Measurements from ENCODE around the gene MARCHF3. TPM values are rescaled to one million over a fixed set of nuclear protein-coding genes. Genes with fewer than 3 reads are reported as not detected.

MARCHF3 gene
- total RNA-seq, 1 experiment from 2014 or later = 0.61 TPM

DNA sequence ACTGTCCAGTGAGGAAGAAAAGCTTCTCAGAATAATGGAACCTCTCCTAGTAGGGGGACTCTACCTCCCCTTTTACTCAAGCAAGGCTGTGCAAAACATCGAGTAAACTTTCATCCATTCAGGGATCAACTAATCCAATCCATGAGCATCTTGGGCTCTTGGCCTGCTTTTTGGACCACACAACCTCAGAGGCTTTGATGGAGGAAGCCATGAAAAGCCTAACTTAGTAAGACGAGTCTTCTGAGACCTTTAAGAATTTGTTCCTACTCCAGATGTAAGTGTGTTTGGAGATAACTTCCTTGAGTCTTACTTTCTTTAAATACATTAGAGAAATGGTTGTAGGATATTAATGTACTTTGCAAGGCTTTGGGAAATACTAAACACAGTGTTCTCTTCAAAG, 49.1 kb downstream of the MARCHF3 start:
- ChIA-PET CTCF (no interaction called here), POLR2A (no interaction called here)
- no peak overlapping the region for H3K27ac Mint-ChIP-seq (ENCODE audit: unreplicated experiment)
- no peaks in the 10 kb centered on the region for H3K36me3 ChIP-seq (ENCODE audit: control insufficient read depth, insufficient read depth, low read length)
- no peaks in the 10 kb centered on the region for H3K4me1 ChIP-seq
- no peak overlapping the region for H3K4me3 Mint-ChIP-seq (ENCODE audit: unreplicated experiment)
- no peaks in the 10 kb centered on the region for H3K9me3 Mint-ChIP-seq (ENCODE audit: unreplicated experiment)
- intact Hi-C loops (cut with micrococcal nuclease; ENCODE audit: unreplicated experiment) = no loop called here
- H3K9me3 ChIP-seq = no peaks in the 10 kb centered on the region
- H3K4me1 Mint-ChIP-seq (ENCODE audit: low read depth, unreplicated experiment) = no peaks in the 10 kb centered on the region
- BruUV-seq (replicated peaks) = no TSS peak
- TF ChIP-seq, protein P1, sequence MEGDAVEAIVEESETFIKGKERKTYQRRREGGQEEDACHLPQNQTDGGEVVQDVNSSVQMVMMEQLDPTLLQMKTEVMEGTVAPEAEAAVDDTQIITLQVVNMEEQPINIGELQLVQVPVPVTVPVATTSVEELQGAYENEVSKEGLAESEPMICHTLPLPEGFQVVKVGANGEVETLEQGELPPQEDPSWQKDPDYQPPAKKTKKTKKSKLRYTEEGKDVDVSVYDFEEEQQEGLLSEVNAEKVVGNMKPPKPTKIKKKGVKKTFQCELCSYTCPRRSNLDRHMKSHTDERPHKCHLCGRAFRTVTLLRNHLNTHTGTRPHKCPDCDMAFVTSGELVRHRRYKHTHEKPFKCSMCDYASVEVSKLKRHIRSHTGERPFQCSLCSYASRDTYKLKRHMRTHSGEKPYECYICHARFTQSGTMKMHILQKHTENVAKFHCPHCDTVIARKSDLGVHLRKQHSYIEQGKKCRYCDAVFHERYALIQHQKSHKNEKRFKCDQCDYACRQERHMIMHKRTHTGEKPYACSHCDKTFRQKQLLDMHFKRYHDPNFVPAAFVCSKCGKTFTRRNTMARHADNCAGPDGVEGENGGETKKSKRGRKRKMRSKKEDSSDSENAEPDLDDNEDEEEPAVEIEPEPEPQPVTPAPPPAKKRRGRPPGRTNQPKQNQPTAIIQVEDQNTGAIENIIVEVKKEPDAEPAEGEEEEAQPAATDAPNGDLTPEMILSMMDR (IDR thresholded peaks at IDR 0.05; ENCODE audit: insufficient read depth in 1 of 2, low read depth in 1 of 2, low read length in 1 of 2, severe bottlenecking in 1 of 2, unreplicated experiment in 1 of 2) = no peak
- H3K27me3 Mint-ChIP-seq (ENCODE audit: insufficient read depth, unreplicated experiment) = peaks cover 7% of the 10 kb centered on the region
- H3K36me3 Mint-ChIP-seq (ENCODE audit: insufficient read depth, unreplicated experiment) = no peaks in the 10 kb centered on the region
- no peaks in the 10 kb centered on the region; the same call in 1 of the 2 replicates for H3K27me3 ChIP-seq (replicated peaks; ENCODE audit: control insufficient read depth, insufficient read depth, low read length)
- no peak overlapping the region for H3K4me3 ChIP-seq (ENCODE audit: low read depth, low read length)
- no peak for DNase-seq

DNA sequence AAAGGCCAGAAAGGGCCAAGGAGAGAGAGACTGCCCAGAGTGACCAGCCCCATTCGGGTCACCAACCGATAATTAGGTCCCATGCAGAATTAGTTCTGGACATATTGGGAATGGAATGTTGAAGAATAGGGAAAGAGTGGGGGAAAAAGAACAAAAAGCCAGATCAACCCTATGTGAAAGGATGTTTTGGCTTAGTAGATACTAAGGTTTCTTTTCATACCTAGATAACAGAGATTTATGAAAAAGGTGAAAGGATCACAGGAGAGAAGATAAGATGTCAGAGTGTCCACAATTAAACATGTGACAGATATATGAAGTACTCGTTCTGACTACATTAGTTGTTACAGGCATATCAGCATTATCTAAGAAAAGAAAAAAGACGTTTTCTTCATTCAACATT, 52.1 kb downstream of the MARCHF3 start:
- Mint-ChIP-seq H3K4me1 (ENCODE audit: low read depth, unreplicated experiment) (no peaks in the 10 kb centered on the region), H3K36me3 (ENCODE audit: insufficient read depth, unreplicated experiment) (no peaks in the 10 kb centered on the region), H3K9me3 (ENCODE audit: unreplicated experiment) (no peaks in the 10 kb centered on the region), H3K27me3 (ENCODE audit: insufficient read depth, unreplicated experiment) (peaks cover 11% of the 10 kb centered on the region), H3K4me3 (ENCODE audit: unreplicated experiment) (no peak overlapping the region), H3K27ac (ENCODE audit: unreplicated experiment) (no peak overlapping the region)
- H3K4me1 ChIP-seq = no peaks in the 10 kb centered on the region
- H3K36me3 ChIP-seq (ENCODE audit: control insufficient read depth, insufficient read depth, low read length) = no peaks in the 10 kb centered on the region
- DNase-seq = no peak
- TF ChIP-seq, protein P1 (IDR thresholded peaks at IDR 0.05; ENCODE audit: insufficient read depth in 1 of 2, low read depth in 1 of 2, low read length in 1 of 2, severe bottlenecking in 1 of 2, unreplicated experiment in 1 of 2) = no peak
- H3K27me3 ChIP-seq (replicated peaks; ENCODE audit: control insufficient read depth, insufficient read depth, low read length) = no peaks in the 10 kb centered on the region; the same call in 1 of the 2 replicates
- no TSS peak for BruUV-seq (replicated peaks)
- H3K9me3 ChIP-seq = no peaks in the 10 kb centered on the region
- no peak overlapping the region for H3K4me3 ChIP-seq (ENCODE audit: low read depth, low read length)
- ChIA-PET POLR2A (no interaction called here), CTCF (no interaction called here)
- intact Hi-C loops (cut with micrococcal nuclease; ENCODE audit: unreplicated experiment) = no loop called here

DNA sequence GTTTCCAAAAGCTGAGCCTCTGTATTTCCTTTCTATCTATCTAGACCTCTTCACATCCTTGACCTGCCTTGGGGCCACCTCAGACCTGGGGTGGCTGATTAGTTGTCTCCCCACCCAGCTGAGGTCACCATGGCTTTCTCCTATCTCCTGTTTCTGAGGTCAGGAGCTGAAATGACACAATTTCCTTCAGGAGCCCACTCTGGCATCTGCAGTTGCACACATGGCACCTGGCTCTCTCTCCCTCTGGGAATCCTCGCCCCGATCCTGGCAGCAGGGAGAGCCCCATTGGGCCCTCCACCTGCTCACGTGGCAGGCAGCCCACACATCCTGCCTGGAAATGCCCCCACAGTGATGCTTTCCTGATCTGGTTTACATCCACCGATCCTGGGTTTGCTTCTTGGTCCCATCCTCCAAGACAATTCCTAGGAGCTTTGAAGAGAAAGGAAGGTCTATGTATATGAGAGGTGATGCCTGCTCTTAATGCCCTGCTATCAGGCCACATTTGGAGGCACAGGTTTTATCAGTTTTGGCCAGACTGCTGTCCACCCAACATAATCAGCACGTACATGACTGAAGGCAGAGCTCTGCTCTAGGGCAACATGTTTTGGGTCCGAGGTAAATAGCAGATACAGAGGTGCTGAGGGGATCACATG, 53.7 kb downstream of the MARCHF3 start:
- Histone ChIP-seq H3K36me3 (ENCODE audit: control insufficient read depth, insufficient read depth, low read length) (no peaks in the 10 kb centered on the region), H3K9me3 (no peaks in the 10 kb centered on the region), H3K27me3 (replicated peaks; ENCODE audit: control insufficient read depth, insufficient read depth, low read length) (no peaks in the 10 kb centered on the region), H3K4me3 (ENCODE audit: low read depth, low read length) (no peak overlapping the region), H3K4me1 (no peaks in the 10 kb centered on the region)
- no peak overlapping the region for H3K27ac Mint-ChIP-seq (ENCODE audit: unreplicated experiment)
- DNase-seq = no peak
- H3K27me3 Mint-ChIP-seq (ENCODE audit: insufficient read depth, unreplicated experiment) = peaks cover 8% of the 10 kb centered on the region
- H3K4me3 Mint-ChIP-seq (ENCODE audit: unreplicated experiment) = no peak overlapping the region
- BruUV-seq (replicated peaks) = no TSS peak
- intact Hi-C loops (cut with micrococcal nuclease; ENCODE audit: unreplicated experiment) = no loop called here
- TF ChIP-seq, protein P1 (IDR thresholded peaks at IDR 0.05; ENCODE audit: insufficient read depth in 1 of 2, low read depth in 1 of 2, low read length in 1 of 2, severe bottlenecking in 1 of 2, unreplicated experiment in 1 of 2) = no peak
- no peaks in the 10 kb centered on the region for H3K9me3 Mint-ChIP-seq (ENCODE audit: unreplicated experiment)
- no peaks in the 10 kb centered on the region for H3K36me3 Mint-ChIP-seq (ENCODE audit: insufficient read depth, unreplicated experiment)
- no peaks in the 10 kb centered on the region for H3K4me1 Mint-ChIP-seq (ENCODE audit: low read depth, unreplicated experiment)
- ChIA-PET POLR2A (no interaction called here), CTCF (no interaction called here)
